ENCODE data around the gene ST6GAL2. TPM values are rescaled to one million over a fixed set of nuclear protein-coding genes. Genes with fewer than 3 reads are reported as not detected.

The ST6GAL2 gene
- total RNA-seq, 1 experiment from 2014 or later = not detected

GRCh38 chr2:106789185-106789584 is 96.8 kb downstream of the ST6GAL2 start:
- BruUV-seq (replicated peaks) = no TSS peak
- peaks cover 13% of the 10 kb centered on the region for H3K9me3 Mint-ChIP-seq (ENCODE audit: low read depth, unreplicated experiment)
- CTCF ChIA-PET = no interaction called here
- no peak overlapping the region for H3K4me3 Mint-ChIP-seq (ENCODE audit: low read depth, unreplicated experiment)
- intact Hi-C loops (cut with micrococcal nuclease; ENCODE audit: unreplicated experiment) = no loop called here
- no peak for TF ChIP-seq CTCF (IDR thresholded peaks at IDR 0.05; ENCODE audit: unreplicated experiment)
- H3K27me3 Mint-ChIP-seq (ENCODE audit: unreplicated experiment) = no peaks in the 10 kb centered on the region
- H3K36me3 Mint-ChIP-seq (ENCODE audit: insufficient read depth, unreplicated experiment) = no peaks in the 10 kb centered on the region
- no peak overlapping the region for H3K27ac Mint-ChIP-seq (ENCODE audit: unreplicated experiment)
- no peaks in the 10 kb centered on the region for H3K4me1 Mint-ChIP-seq (ENCODE audit: low read depth, unreplicated experiment)
- no peak for DNase-seq

- Mint-ChIP-seq H3K36me3 (ENCODE audit: insufficient read depth, unreplicated experiment) (no peaks in the 10 kb centered on the region), H3K27me3 (ENCODE audit: unreplicated experiment) (no peaks in the 10 kb centered on the region), H3K4me1 (ENCODE audit: low read depth, unreplicated experiment) (no peaks in the 10 kb centered on the region), H3K4me3 (ENCODE audit: low read depth, unreplicated experiment) (no peak overlapping the region), H3K27ac (ENCODE audit: unreplicated experiment) (no peak overlapping the region), H3K9me3 (ENCODE audit: low read depth, unreplicated experiment) (peaks cover 24% of the 10 kb centered on the region)
- no TSS peak for BruUV-seq (replicated peaks)
- CTCF ChIA-PET = no interaction called here
- no peak for DNase-seq
- TF ChIP-seq CTCF (IDR thresholded peaks at IDR 0.05; ENCODE audit: unreplicated experiment) = no peak
- intact Hi-C loops (cut with micrococcal nuclease; ENCODE audit: unreplicated experiment) = no loop called here
Observed at GRCh38 chr2:106782681-106783080, 103.3 kb downstream of the ST6GAL2 start.

- Mint-ChIP-seq H3K4me3 (ENCODE audit: low read depth, unreplicated experiment) (no peak overlapping the region), H3K27ac (ENCODE audit: unreplicated experiment) (no peak overlapping the region), H3K4me1 (ENCODE audit: low read depth, unreplicated experiment) (no peaks in the 10 kb centered on the region), H3K36me3 (ENCODE audit: insufficient read depth, unreplicated experiment) (no peaks in the 10 kb centered on the region), H3K9me3 (ENCODE audit: low read depth, unreplicated experiment) (peaks cover 26% of the 10 kb centered on the region), H3K27me3 (ENCODE audit: unreplicated experiment) (no peaks in the 10 kb centered on the region)
- no peak for DNase-seq
- no TSS peak for BruUV-seq (replicated peaks)
- TF ChIP-seq CTCF (IDR thresholded peaks at IDR 0.05; ENCODE audit: unreplicated experiment) = no peak
- CTCF ChIA-PET = no interaction called here
- intact Hi-C loops (cut with micrococcal nuclease; ENCODE audit: unreplicated experiment) = no loop called here
Observed at GRCh38 chr2:106781196-106781595, 104.8 kb downstream of the ST6GAL2 start.

- intact Hi-C loops (cut with micrococcal nuclease; ENCODE audit: unreplicated experiment) = no loop called here
- Mint-ChIP-seq H3K27me3 (ENCODE audit: unreplicated experiment) (no peaks in the 10 kb centered on the region), H3K4me1 (ENCODE audit: low read depth, unreplicated experiment) (no peaks in the 10 kb centered on the region), H3K36me3 (ENCODE audit: insufficient read depth, unreplicated experiment) (no peaks in the 10 kb centered on the region), H3K4me3 (ENCODE audit: low read depth, unreplicated experiment) (no peak overlapping the region), H3K9me3 (ENCODE audit: low read depth, unreplicated experiment) (peaks cover 17% of the 10 kb centered on the region), H3K27ac (ENCODE audit: unreplicated experiment) (no peak overlapping the region)
- CTCF ChIA-PET = no interaction called here
- TF ChIP-seq CTCF (IDR thresholded peaks at IDR 0.05; ENCODE audit: unreplicated experiment) = no peak
- no TSS peak for BruUV-seq (replicated peaks)
- no peak for DNase-seq
Observed at GRCh38 chr2:106771811-106772210, 114.2 kb downstream of the ST6GAL2 start.

- Mint-ChIP-seq H3K36me3 (ENCODE audit: insufficient read depth, unreplicated experiment) (no peaks in the 10 kb centered on the region), H3K4me3 (ENCODE audit: low read depth, unreplicated experiment) (no peak overlapping the region), H3K27me3 (ENCODE audit: unreplicated experiment) (no peaks in the 10 kb centered on the region), H3K4me1 (ENCODE audit: low read depth, unreplicated experiment) (no peaks in the 10 kb centered on the region), H3K9me3 (ENCODE audit: low read depth, unreplicated experiment) (peaks cover 16% of the 10 kb centered on the region), H3K27ac (ENCODE audit: unreplicated experiment) (no peak overlapping the region)
- DNase-seq = no peak
- intact Hi-C loops (cut with micrococcal nuclease; ENCODE audit: unreplicated experiment) = no loop called here
- no TSS peak for BruUV-seq (replicated peaks)
- CTCF ChIA-PET = no interaction called here
- no peak for TF ChIP-seq CTCF (IDR thresholded peaks at IDR 0.05; ENCODE audit: unreplicated experiment)
Observed at GRCh38 chr2:106770986-106771385, 115.0 kb downstream of the ST6GAL2 start.

Data from Calu3 (cell line).